GM23248 (cell line): ENCODE results near the gene SEMA4D.

Experiments
- EZH2 ChIP-seq: fragments of 200-600 bp; sonication (generic); IDR thresholded peaks from 2 replicates; pipeline ENCODE4 v1.6.1; 2018; ENCODE audit warnings: antibody characterized with exemption, mild to moderate bottlenecking; ENCODE audit not compliant: insufficient read depth, poor library complexity, severe bottlenecking
- EZH2phosphoT487 ChIP-seq: fragments of 200-600 bp; sonication (generic); IDR thresholded peaks from 2 replicates; pipeline ENCODE4 v1.6.1; 2018; ENCODE audit warnings: antibody characterized with exemption, moderate library complexity, mild to moderate bottlenecking, low read depth; ENCODE audit not compliant: insufficient read depth

- TF ChIP-seq EZH2 (no peak), EZH2phosphoT487 (no peak)
Measured at GRCh38 chr9:89442501-89442978, 55.4 kb downstream of the SEMA4D start.
